ENCODE measurements around the gene GRIP2.

- TF ChIP-seq CTCF (conservative IDR thresholded peaks at IDR 0.05 in 1 of 2, IDR thresholded peaks at IDR 0.05 in 1 of 2; ENCODE audit: extremely low read depth in 1 of 2, insufficient read depth in 1 of 2, low read depth in 1 of 2, low read length in 2 of 2) (no peak), EZH2 (IDR thresholded peaks at IDR 0.05; ENCODE audit: borderline replicate concordance, low read length) (no peak)
These were observed 73.8 kb downstream of the GRIP2 start for GRCh38 chr3:14466179-14466903.

Measured in mammary epithelial cell (primary cell).